IMR-90 (cell line): ENCODE data around the gene CACNA1F. TPM values are rescaled to one million over a fixed set of nuclear protein-coding genes. Genes with fewer than 3 reads are reported as not detected.

Experiments used
- ATAC-seq: fragments of 200-7000 bp; cut with Tn5 transposase; 2 replicates; pipeline ENCODE4 v1.9.1; 2020; ENCODE audit warnings: low read depth, mild to moderate bottlenecking, moderate library complexity
- BruUV-seq: library from RNA; stranded (reverse); fragments of 400-500 nt; replicated peaks from 2 replicates; lab custom pipeline; 2021; lab: Mats Ljungman, UMichigan
- CTCF ChIA-PET: fragments of 300-600 bp; formaldehyde crosslinking; extraction: SDS; loops from one replicate; lab custom pipeline; 2021; ENCODE audit warnings: antibody characterized with exemption; lab: Yijun Ruan, JAX
- POLR2A ChIA-PET: fragments of 300-600 bp; sonication (Branson Sonifier 250); formaldehyde crosslinking; loops from one replicate; lab custom pipeline; 2022; ENCODE audit warnings: antibody characterized with exemption; ENCODE audit not compliant: unreplicated experiment; lab: Charles Lee
- DNase-seq: peaks from one replicate; pipeline ENCODE4 v3.0.0; 2013
- H2AFZ ChIP-seq: replicated peaks from 2 replicates; pipeline ENCODE3; 2013; ENCODE audit warnings: low read length, mild to moderate bottlenecking; ENCODE audit not compliant: poor library complexity
- H2AK5ac ChIP-seq: 2 replicates; pipeline ENCODE4 v1.6.1; 2013; ENCODE audit warnings: low read depth, low read length, inconsistent platforms
- H2AK9ac ChIP-seq: replicated peaks from 2 replicates; pipeline ENCODE3; 2013; ENCODE audit warnings: mild to moderate bottlenecking, low read depth, low read length, moderate library complexity; ENCODE audit not compliant: poor library complexity
- H2BK120ac ChIP-seq: 2 replicates; pipeline ENCODE4 v1.6.1; 2013; ENCODE audit warnings: low read depth, low read length, inconsistent platforms
- H2BK15ac ChIP-seq: 3 replicates; pipeline ENCODE4 v1.6.1; 2013; ENCODE audit warnings: low read depth, low read length, inconsistent platforms
- H2BK20ac ChIP-seq: 2 replicates; pipeline ENCODE4 v1.6.1; 2013; ENCODE audit warnings: low read depth, mild to moderate bottlenecking, inconsistent platforms, low read length, moderate library complexity
- H2BK5ac ChIP-seq: 2 replicates; pipeline ENCODE4 v1.6.1; 2013; ENCODE audit warnings: mild to moderate bottlenecking, low read depth, low read length, inconsistent platforms; ENCODE audit not compliant: poor library complexity, severe bottlenecking
- H3K14ac ChIP-seq: replicated peaks from 2 replicates; pipeline ENCODE4 v1.6.1; 2013; ENCODE audit warnings: low read depth, low read length, inconsistent platforms
- H3K18ac ChIP-seq: 2 replicates; pipeline ENCODE4 v1.6.1; 2013; ENCODE audit warnings: low read depth, low read length, control low read depth
- H3K23ac ChIP-seq: 2 replicates; pipeline ENCODE4 v1.6.1; 2013; ENCODE audit warnings: low read depth, low read length, inconsistent platforms
- H3K27ac ChIP-seq: 2 replicates; pipeline ENCODE4 v1.5.1; 2013; ENCODE audit warnings: mild to moderate bottlenecking, control low read depth, low read length; ENCODE audit not compliant: insufficient read depth
- H3K27me3 ChIP-seq: 2 replicates; pipeline ENCODE4 v1.6.1; 2013; ENCODE audit warnings: low read length; ENCODE audit not compliant: control insufficient read depth, insufficient read depth
- H3K36me3 ChIP-seq: 2 replicates; pipeline ENCODE4 v1.6.1; 2013; ENCODE audit warnings: low read length, mixed read lengths; ENCODE audit not compliant: control insufficient read depth, insufficient read depth
- H3K4ac ChIP-seq: 2 replicates; pipeline ENCODE4 v1.6.1; 2013; ENCODE audit warnings: low read depth, low read length, inconsistent platforms
- H3K4me1 ChIP-seq: 2 replicates; pipeline ENCODE4 v1.6.1; 2013; ENCODE audit warnings: low read length, mixed read lengths; ENCODE audit not compliant: control insufficient read depth, insufficient read depth
- H3K4me2 ChIP-seq: 2 replicates; pipeline ENCODE4 v1.6.1; 2013; ENCODE audit warnings: low read depth, mild to moderate bottlenecking, control low read depth, low read length, moderate library complexity
- H3K4me3 ChIP-seq: 2 replicates; pipeline ENCODE4 v1.5.1; 2013; ENCODE audit warnings: low read depth, mild to moderate bottlenecking, control low read depth, low read length, moderate library complexity; ENCODE audit not compliant: insufficient read depth
- H3K56ac ChIP-seq: 2 replicates; pipeline ENCODE4 v1.6.1; 2013; ENCODE audit warnings: low read length, inconsistent platforms; ENCODE audit not compliant: insufficient read depth; ENCODE audit errors: extremely low read depth
- H3K79me1 ChIP-seq, 2 experiments: 2 replicates each; pipeline ENCODE4 v1.6.1; 2013; ENCODE audit warnings: low read length in 2 of 2, inconsistent platforms in 1 of 2, low read depth in 1 of 2
- H3K9ac ChIP-seq: 2 replicates; pipeline ENCODE4 v1.6.1; 2013; ENCODE audit warnings: low read depth, low read length, control low read depth
- H3K9me1 ChIP-seq: 2 replicates; pipeline ENCODE4 v1.6.1; 2013; ENCODE audit warnings: low read length, inconsistent platforms; ENCODE audit not compliant: insufficient read depth
- H3K9me3 ChIP-seq: 2 replicates; pipeline ENCODE4 v1.6.1; 2013; ENCODE audit warnings: low read length; ENCODE audit not compliant: control insufficient read depth, insufficient read depth
- H4K20me1 ChIP-seq: 2 replicates; pipeline ENCODE4 v1.6.1; 2013; ENCODE audit warnings: low read length, inconsistent platforms; ENCODE audit not compliant: insufficient read depth
- H4K5ac ChIP-seq: 2 replicates; pipeline ENCODE4 v1.6.1; 2013; ENCODE audit warnings: mild to moderate bottlenecking, low read depth, low read length, control low read depth
- H4K8ac ChIP-seq, 2 experiments: 2 replicates each; pipeline ENCODE4 v1.6.1; 2013; ENCODE audit warnings: low read depth in 2 of 2, low read length in 2 of 2, control low read depth in 1 of 2, inconsistent platforms in 1 of 2
- H4K91ac ChIP-seq: 2 replicates; pipeline ENCODE4 v1.6.1; 2013; ENCODE audit warnings: low read depth, low read length, inconsistent platforms; ENCODE audit not compliant: insufficient read depth
- BHLHE40 ChIP-seq: fragments of 150-350 bp; IDR thresholded peaks from 2 replicates; pipeline ENCODE4 v1.6.1; 2016; ENCODE audit warnings: mild to moderate bottlenecking, low read depth, low read length
- CEBPB ChIP-seq: IDR thresholded peaks from 2 replicates; pipeline ENCODE4 v1.6.1; 2012; ENCODE audit warnings: low read depth, low read length, improper control_type of control experiment
- FOS ChIP-seq: fragments of 150-350 bp; IDR thresholded peaks from 2 replicates; pipeline ENCODE4 v1.6.1; 2016; ENCODE audit warnings: low read depth, low read length
- MAFK ChIP-seq: IDR thresholded peaks from 2 replicates; pipeline ENCODE4 v1.6.1; 2012; ENCODE audit warnings: low read depth, low read length, improper control_type of control experiment
- MAZ ChIP-seq: IDR thresholded peaks from 2 replicates; pipeline ENCODE4 v1.6.1; 2012; ENCODE audit warnings: low read depth, mild to moderate bottlenecking, low read length, improper control_type of control experiment, moderate library complexity, borderline replicate concordance
- MXI1 ChIP-seq: IDR thresholded peaks from 2 replicates; pipeline ENCODE4 v1.6.1; 2012; ENCODE audit warnings: low read depth, mild to moderate bottlenecking, low read length, moderate library complexity, borderline replicate concordance
- POLR2A ChIP-seq: IDR thresholded peaks from 2 replicates; pipeline ENCODE4 v1.6.1; 2012; ENCODE audit warnings: mild to moderate bottlenecking, low read depth, low read length
- RAD21 ChIP-seq: IDR thresholded peaks from 2 replicates; pipeline ENCODE4 v1.6.1; 2012; ENCODE audit warnings: low read length, improper control_type of control experiment
- RCOR1 ChIP-seq: IDR thresholded peaks from 2 replicates; pipeline ENCODE4 v1.6.1; 2012; ENCODE audit warnings: mild to moderate bottlenecking, low read length, improper control_type of control experiment; ENCODE audit not compliant: insufficient replicate concordance
- SMC3 ChIP-seq: fragments of 150-350 bp; IDR thresholded peaks from 2 replicates; pipeline ENCODE4 v1.6.1; 2016; ENCODE audit warnings: low read depth, mild to moderate bottlenecking, antibody characterized with exemption, low read length, moderate library complexity
- USF2 ChIP-seq: fragments of 150-350 bp; IDR thresholded peaks from 2 replicates; pipeline ENCODE4 v1.6.1; 2017; ENCODE audit warnings: mild to moderate bottlenecking, antibody characterized with exemption, low read length, low read depth
- WGBS, 2 experiments: methylation state at CpG; one replicate each; pipeline versions ENCODE4 v1.1.5 to v1.1.7; 2013; ENCODE audit warnings: missing lambda C conversion rate in 2 of 2; ENCODE audit not compliant: insufficient read length in 1 of 2; ENCODE audit errors: extremely low coverage in 2 of 2; 5-methylcytosine and 5-hydroxymethylcytosine counted together
- dilution Hi-C: fragments of 300-500 bp; cut with HindIII; formaldehyde crosslinking; loops from one replicate; pipeline ENCODE4 v1.14.3; 2018; ENCODE audit warnings: low sequenced_read_pairs; ENCODE audit not compliant: unreplicated experiment
- in situ Hi-C: fragments of 300-500 bp; cut with MboI; formaldehyde crosslinking; loops from 3 replicates; pipeline ENCODE4 v1.14.3; 2019; ENCODE audit warnings: low sequenced_read_pairs, inconsistent platforms, mixed read lengths
- intact Hi-C: fragments of 100-400 bp; cut with micrococcal nuclease; formaldehyde crosslinking; loops from 2 replicates; pipeline ENCODE4 v1.10.0; 2022
- polyA plus RNA-seq, 3 experiments: library from polyadenylated mRNA; depleted of rRNA; stranded (reverse); fragments of >200 nt; gene quantifications; 2 replicates each; pipeline ENCODE4 v1.2.3, GENCODE V29; 2012; ENCODE audit warnings: low replicate concordance in 1 of 3
- total RNA-seq: library from RNA; depleted of rRNA; stranded (reverse); fragments of >200 nt; gene quantifications from 2 replicates; pipeline ENCODE4 v1.2.3, GENCODE V29; 2012

CACNA1F gene
- total and polyA plus RNA-seq, 2 of the 4 experiments (the other 2 are of a cell fraction): not detected

- TF ChIP-seq FOS (no peak), POLR2A (no peak)
Observed at GRCh38 chrX:49276671-49277534, 43.8 kb upstream of the CACNA1F start (continued).

- H2BK15ac ChIP-seq: no peak overlapping the region
- TF ChIP-seq CEBPB (no peak), MAZ (no peak), MAFK (no peak), BHLHE40 (no peak), USF2 (no peak), RAD21 (no peak), MXI1 (no peak), SMC3 (no peak), RCOR1 (no peak)
- H3K79me1 ChIP-seq: peaks cover 22 to 27% of the 10 kb centered on the region in 2 experiments
- H2BK20ac ChIP-seq: no peak overlapping the region
- no peak overlapping the region for H3K14ac ChIP-seq
- WGBS, 2 experiments: no CpG with 5 or more reads among the region's 1 CpG
- H4K5ac ChIP-seq: no peak overlapping the region
- H4K91ac ChIP-seq: no peak overlapping the region
- no peak overlapping the region for H3K56ac ChIP-seq
- H3K9me1 ChIP-seq: 0 out of 2 replicates have a peak, but pooled peaks cover 7% of the 10 kb centered on the region
- no peak for ATAC-seq
- dilution Hi-C loops: no loop called here
- peaks cover 8% of the 10 kb centered on the region; the same call in 1 of the 2 replicates for H4K20me1 ChIP-seq
- ChIA-PET CTCF (no interaction called here), POLR2A (no interaction called here)
- H2AFZ ChIP-seq: no peak overlapping the region
- H3K27me3 ChIP-seq: no peaks in the 10 kb centered on the region
- H3K9ac ChIP-seq: no peak overlapping the region
- in situ Hi-C loops: no loop called here
- H2AK9ac ChIP-seq: no peak overlapping the region
- no peak overlapping the region for H4K8ac ChIP-seq
- DNase-seq: no peak
- H3K4ac ChIP-seq: no peak overlapping the region
- H3K4me2 ChIP-seq: no peak overlapping the region
- no peak overlapping the region for H3K27ac ChIP-seq
- intact Hi-C loops: no loop called here
- no peak overlapping the region for H2BK5ac ChIP-seq
- H3K4me3 ChIP-seq: no peak overlapping the region
- no peak overlapping the region for H2BK120ac ChIP-seq
- no peaks in the 10 kb centered on the region for H3K36me3 ChIP-seq
- H3K23ac ChIP-seq: no peak overlapping the region
- H3K9me3 ChIP-seq: no peaks in the 10 kb centered on the region
- no peaks in the 10 kb centered on the region for H3K4me1 ChIP-seq
- no peak overlapping the region for H2AK5ac ChIP-seq
- BruUV-seq: no TSS peak
- H3K18ac ChIP-seq: no peak overlapping the region
Observed at GRCh38 chrX:49276207-49276606, 43.1 kb upstream of the CACNA1F start.
